GM23338 (cell line): ENCODE measurements around the gene NDUFS6. TPM values are rescaled to one million over a fixed set of nuclear protein-coding genes. Genes with fewer than 3 reads are reported as not detected.

Experiments used
- ATAC-seq: fragments of 200-7000 bp; cut with Tn5 transposase; 3 replicates; pipeline ENCODE4 v1.9.1; 2020
- DNase-seq: peaks from one replicate; pipeline ENCODE4 v3.0.0-alpha.2; 2015; ENCODE audit warnings: low spot score
- H2AFZ ChIP-seq: fragments of 200-600 bp; sonication (generic); 2 replicates; pipeline ENCODE4 v1.8.0; 2016; ENCODE audit warnings: antibody characterized with exemption, mild to moderate bottlenecking, moderate library complexity
- H3F3A ChIP-seq: fragments of 200-600 bp; sonication (generic); replicated peaks from 2 replicates; pipeline ENCODE4 v1.8.0; 2017; ENCODE audit warnings: antibody characterized with exemption, mixed run types, low read depth
- H3K27ac ChIP-seq: fragments of 200-600 bp; sonication (generic); 2 replicates; pipeline ENCODE4 v1.6.1; 2016; ENCODE audit warnings: low read depth
- H3K27me3 ChIP-seq: fragments of 200-600 bp; sonication (generic); 2 replicates; pipeline ENCODE4 v1.8.0; 2016; ENCODE audit warnings: mild to moderate bottlenecking, mixed run types, moderate library complexity; ENCODE audit not compliant: insufficient read depth
- H3K36me3 ChIP-seq: fragments of 200-600 bp; sonication (generic); 2 replicates; pipeline ENCODE4 v1.8.0; 2016; ENCODE audit warnings: mild to moderate bottlenecking; ENCODE audit not compliant: insufficient read depth
- H3K4me1 ChIP-seq: fragments of 200-600 bp; sonication (generic); 2 replicates; pipeline ENCODE4 v1.8.0; 2016; ENCODE audit warnings: mild to moderate bottlenecking, moderate library complexity; ENCODE audit not compliant: insufficient read depth
- H3K4me2 ChIP-seq: fragments of 200-600 bp; sonication (generic); 2 replicates; pipeline ENCODE4 v1.7.1; 2017; ENCODE audit warnings: mixed run types
- H3K4me3 ChIP-seq: fragments of 200-600 bp; sonication (generic); 2 replicates; pipeline ENCODE4 v1.6.1; 2016; ENCODE audit warnings: mixed run types
- H3K79me2 ChIP-seq: fragments of 200-600 bp; sonication (generic); replicated peaks from 2 replicates; pipeline ENCODE4 v1.8.0; 2017; ENCODE audit warnings: mild to moderate bottlenecking; ENCODE audit not compliant: insufficient read depth
- H3K9me2 ChIP-seq: fragments of 200-600 bp; sonication (generic); 2 replicates; pipeline ENCODE4 v1.8.0; 2017; ENCODE audit not compliant: insufficient read depth
- H4K20me1 ChIP-seq: fragments of 200-600 bp; sonication (generic); replicated peaks from 2 replicates; pipeline ENCODE4 v1.8.0; 2017; ENCODE audit warnings: mild to moderate bottlenecking; ENCODE audit not compliant: insufficient read depth
- H3K27ac Mint-ChIP-seq: 2 replicates; pipeline ENCODE4 v1.8.0; 2020; ENCODE audit warnings: inconsistent platforms, mild to moderate bottlenecking, moderate library complexity, mixed read lengths
- H3K27me3 Mint-ChIP-seq: 3 replicates; pipeline ENCODE4 v1.8.0; 2022; ENCODE audit warnings: low read depth, mild to moderate bottlenecking, moderate library complexity, mixed read lengths, inconsistent platforms; ENCODE audit not compliant: insufficient read depth, poor library complexity
- H3K36me3 Mint-ChIP-seq: 3 replicates; pipeline ENCODE4 v1.8.0; 2021; ENCODE audit warnings: low read depth, mild to moderate bottlenecking, inconsistent platforms, moderate library complexity, mixed read lengths
- H3K4me1 Mint-ChIP-seq: 3 replicates; pipeline ENCODE4 v1.8.0; 2020; ENCODE audit warnings: mild to moderate bottlenecking, inconsistent platforms, mixed read lengths
- H3K4me3 Mint-ChIP-seq: 3 replicates; pipeline ENCODE4 v1.8.0; 2021; ENCODE audit warnings: moderate library complexity, mild to moderate bottlenecking, inconsistent platforms, mixed read lengths
- H3K9me3 Mint-ChIP-seq: 3 replicates; pipeline ENCODE4 v1.8.0; 2020; ENCODE audit warnings: moderate library complexity, mild to moderate bottlenecking, inconsistent platforms, mixed read lengths
- CTCF ChIP-seq, 2 experiments: fragments of 200-600 bp in 1 of 2; sonication (generic) in 1 of 2; conservative IDR thresholded peaks; 2 replicates each; pipeline versions ENCODE4 v1.5.1 to v1.6.1; 2016 to 2017; ENCODE audit warnings: antibody characterized with exemption in 2 of 2, low read depth in 2 of 2, mild to moderate bottlenecking in 2 of 2, moderate library complexity in 1 of 2
- EZH2 ChIP-seq: fragments of 200-600 bp; sonication (generic); IDR thresholded peaks from one replicate; pipeline ENCODE4 v1.8.0; 2017; ENCODE audit warnings: antibody characterized with exemption, mild to moderate bottlenecking, low read depth; ENCODE audit not compliant: unreplicated experiment
- JUNB ChIP-seq: IDR thresholded peaks from one replicate; pipeline ENCODE4 v1.6.1; 2016; ENCODE audit warnings: antibody characterized with exemption; ENCODE audit not compliant: unreplicated experiment
- ZNF114 ChIP-seq: fragments of 250-450 bp; sonication (Bioruptor Pico); IDR thresholded peaks from 2 replicates; pipeline ENCODE4 v1.5.0; 2020; ENCODE audit warnings: mild to moderate bottlenecking, moderate library complexity
- ZNF331 ChIP-seq: fragments of 250-450 bp; sonication (Bioruptor Pico); IDR thresholded peaks from 2 replicates; pipeline ENCODE4 v1.5.0; 2020; ENCODE audit warnings: low read depth, mild to moderate bottlenecking, moderate library complexity
- ZNF462 ChIP-seq: fragments of 250-450 bp; sonication (Bioruptor Pico); IDR thresholded peaks from 2 replicates; pipeline ENCODE4 v1.5.0; 2020; ENCODE audit warnings: mild to moderate bottlenecking, moderate library complexity
- polyA plus RNA-seq: library from polyadenylated mRNA; unstranded; fragments of >200 nt; fragmentation: Nextera tagmentation; extraction: Ambion mirVana; gene quantifications from 2 replicates; pipeline ENCODE4 v1.2.1, GENCODE V29; 2016
- total RNA-seq: library from RNA; depleted of rRNA; stranded (reverse); fragments of >200 nt; shearing (Covaris generic); gene quantifications from 2 replicates; pipeline ENCODE4 v1.2.3, GENCODE V29; 2014

The NDUFS6 gene
- total and polyA plus RNA-seq, 2 experiments from 2014 or later, result 94.8 to 289 TPM

GRCh38 chr5:1752881-1753280 lies 48.3 kb upstream of the NDUFS6 start (continued):
- no peak for TF ChIP-seq ZNF462 (CRISPR knock-in tag)
- no peak for TF ChIP-seq ZNF331 (CRISPR knock-in tag)
- TF ChIP-seq JUNB, result no peak
- TF ChIP-seq EZH2, result no peak

GRCh38 chr5:1753490-1753889 lies 47.7 kb upstream of the NDUFS6 start:
- no peak for DNase-seq
- Mint-ChIP-seq H3K27ac (no peak overlapping the region), H3K27me3 (peaks cover 8% of the 10 kb centered on the region), H3K4me3 (no peak overlapping the region), H3K9me3 (peaks cover 12% of the 10 kb centered on the region), H3K36me3 (peaks cover 9% of the 10 kb centered on the region; the same call in 2 of the 3 replicates), H3K4me1 (peaks cover 23% of the 10 kb centered on the region)
- no peaks in the 10 kb centered on the region for H3K27me3 ChIP-seq
- peaks cover 13% of the 10 kb centered on the region for H3K4me1 ChIP-seq
- TF ChIP-seq CTCF (conservative IDR thresholded peaks at IDR 0.05; ENCODE audit: low read depth in 2 of 2) (no peak), JUNB (no peak), ZNF114 (CRISPR knock-in tag) (no peak)
- no peaks in the 10 kb centered on the region for H3K9me2 ChIP-seq
- no peak overlapping the region for H2AFZ ChIP-seq
- no peak overlapping the region for H3K27ac ChIP-seq
- no peak overlapping the region for H3K4me3 ChIP-seq
- H4K20me1 ChIP-seq, result no peaks in the 10 kb centered on the region
- ATAC-seq, result no peak
- no peaks in the 10 kb centered on the region for H3K79me2 ChIP-seq
- H3K36me3 ChIP-seq, result no peaks in the 10 kb centered on the region
- no peak overlapping the region for H3K4me2 ChIP-seq
- H3F3A ChIP-seq, result no peaks in the 10 kb centered on the region
